H9 (cell line): ENCODE results near the gene SCN5A. TPM values are rescaled to one million over a fixed set of nuclear protein-coding genes. Genes with fewer than 3 reads are reported as not detected.

Experiments used
- DNase-seq: peaks from one replicate; pipeline ENCODE4 v3.0.0-alpha.2; 2017
- H2AFZ ChIP-seq: one replicate; pipeline ENCODE4 v1.6.1; 2013; ENCODE audit warnings: mild to moderate bottlenecking, low read length, control low read depth, moderate library complexity
- H2AK5ac ChIP-seq: 2 replicates; pipeline ENCODE4 v1.6.1; 2013; ENCODE audit warnings: low read length, control low read depth, mixed read lengths; ENCODE audit not compliant: insufficient read length
- H2BK120ac ChIP-seq: one replicate; pipeline ENCODE4 v1.6.1; 2013; ENCODE audit warnings: low read depth, mild to moderate bottlenecking, low read length, control low read depth, inconsistent platforms; ENCODE audit not compliant: poor library complexity, severe bottlenecking
- H2BK12ac ChIP-seq: 2 replicates; pipeline ENCODE4 v1.6.1; 2013; ENCODE audit warnings: low read length, control low read depth, mixed read lengths, low read depth; ENCODE audit not compliant: insufficient read length
- H2BK15ac ChIP-seq: 2 replicates; pipeline ENCODE4 v1.6.1; 2013; ENCODE audit warnings: low read depth, low read length, control low read depth
- H2BK20ac ChIP-seq: one replicate; pipeline ENCODE4 v1.6.1; 2013; ENCODE audit warnings: low read depth, mild to moderate bottlenecking, low read length, control low read depth, inconsistent platforms; ENCODE audit not compliant: poor library complexity, severe bottlenecking
- H2BK5ac ChIP-seq: 2 replicates; pipeline ENCODE4 v1.6.1; 2013; ENCODE audit warnings: low read length, control low read depth, mixed read lengths; ENCODE audit not compliant: insufficient read length
- H3K14ac ChIP-seq: 2 replicates; pipeline ENCODE4 v1.6.1; 2013; ENCODE audit warnings: low read length, control low read depth; ENCODE audit not compliant: insufficient read depth
- H3K18ac ChIP-seq: 2 replicates; pipeline ENCODE4 v1.6.1; 2013; ENCODE audit warnings: low read depth, mild to moderate bottlenecking, mixed read lengths, low read length, control low read depth; ENCODE audit not compliant: insufficient read length
- H3K23ac ChIP-seq: 2 replicates; pipeline ENCODE4 v1.6.1; 2013; ENCODE audit warnings: low read length, control low read depth, mixed read lengths, low read depth; ENCODE audit not compliant: insufficient read length
- H3K23me2 ChIP-seq: 2 replicates; pipeline ENCODE4 v1.6.1; 2013; ENCODE audit warnings: low read depth, mild to moderate bottlenecking, mixed read lengths, low read length, control low read depth; ENCODE audit not compliant: insufficient read length, poor library complexity, severe bottlenecking
- H3K27ac ChIP-seq: 2 replicates; pipeline ENCODE4 v1.5.1; 2013; ENCODE audit warnings: low read length, control low read depth, mixed read lengths, low read depth; ENCODE audit not compliant: insufficient read length
- H3K27me3 ChIP-seq: 2 replicates; pipeline ENCODE4 v1.6.1; 2013; ENCODE audit warnings: low read length, control low read depth, inconsistent platforms; ENCODE audit not compliant: insufficient read depth
- H3K4ac ChIP-seq: 2 replicates; pipeline ENCODE4 v1.6.1; 2013; ENCODE audit warnings: low read depth, mild to moderate bottlenecking, control low read depth, inconsistent platforms, low read length, moderate library complexity
- H3K4me1 ChIP-seq: 2 replicates; pipeline ENCODE4 v1.6.1; 2013; ENCODE audit warnings: low read length, control low read depth, inconsistent platforms; ENCODE audit not compliant: insufficient read depth
- H3K4me2 ChIP-seq: 2 replicates; pipeline ENCODE4 v1.6.1; 2013; ENCODE audit warnings: low read length, control low read depth, mixed read lengths; ENCODE audit not compliant: insufficient read length, insufficient read depth
- H3K56ac ChIP-seq: 2 replicates; pipeline ENCODE4 v1.6.1; 2013; ENCODE audit warnings: low read depth, mild to moderate bottlenecking, mixed read lengths, low read length, control low read depth; ENCODE audit not compliant: insufficient read length
- H3K79me1 ChIP-seq: 2 replicates; pipeline ENCODE4 v1.6.1; 2013; ENCODE audit warnings: low read depth, mild to moderate bottlenecking, moderate library complexity, low read length, control low read depth, inconsistent platforms; ENCODE audit not compliant: insufficient read depth, poor library complexity, severe bottlenecking
- H3K79me2 ChIP-seq: 2 replicates; pipeline ENCODE4 v1.6.1; 2013; ENCODE audit warnings: low read length, control low read depth, inconsistent platforms; ENCODE audit not compliant: insufficient read depth
- H3K9ac ChIP-seq: 2 replicates; pipeline ENCODE4 v1.6.1; 2013; ENCODE audit warnings: low read length, control low read depth, mixed read lengths; ENCODE audit not compliant: insufficient read length; ENCODE audit errors: extremely low read depth
- H3K9me3 ChIP-seq: one replicate; pipeline ENCODE4 v1.6.1; 2013; ENCODE audit warnings: low read depth, low read length, inconsistent platforms; ENCODE audit not compliant: control insufficient read depth
- H3T11ph ChIP-seq: one replicate; pipeline ENCODE4 v1.6.1; 2013; ENCODE audit warnings: mild to moderate bottlenecking, low read length, control low read depth, inconsistent platforms
- H4K20me1 ChIP-seq: one replicate; pipeline ENCODE4 v1.6.1; 2013; ENCODE audit not compliant: control insufficient read depth, insufficient read length, insufficient read depth
- H4K5ac ChIP-seq: 2 replicates; pipeline ENCODE4 v1.6.1; 2013; ENCODE audit warnings: low read depth, mild to moderate bottlenecking, mixed read lengths, low read length, control low read depth; ENCODE audit not compliant: insufficient read length
- H4K8ac ChIP-seq: replicated peaks from 2 replicates; pipeline ENCODE4 v1.6.1; 2013; ENCODE audit warnings: low read length, control low read depth, mixed read lengths, low read depth; ENCODE audit not compliant: insufficient read length
- H4K91ac ChIP-seq: 2 replicates; pipeline ENCODE4 v1.6.1; 2013; ENCODE audit warnings: low read depth, mild to moderate bottlenecking, moderate library complexity, mixed read lengths, low read length, control low read depth; ENCODE audit not compliant: insufficient read length
- H3K27ac Mint-ChIP-seq, 3 experiments: 2 replicates in 2 of 3; 3 replicates in 1 of 3; pipeline ENCODE4 v1.8.0; 2020 to 2021; ENCODE audit warnings: mixed read lengths in 3 of 3, mild to moderate bottlenecking in 1 of 3, moderate library complexity in 1 of 3
- H3K27me3 Mint-ChIP-seq: 2 replicates; pipeline ENCODE4 v1.8.0; 2021; ENCODE audit warnings: low read depth, mild to moderate bottlenecking, moderate library complexity, mixed read lengths
- H3K36me3 Mint-ChIP-seq, 3 experiments: 2 replicates in 2 of 3; 3 replicates in 1 of 3; pipeline ENCODE4 v1.8.0; 2020 to 2021; ENCODE audit warnings: low read depth in 3 of 3, mixed read lengths in 3 of 3; ENCODE audit not compliant: insufficient read depth in 1 of 3
- H3K4me1 Mint-ChIP-seq, 2 experiments: 2 replicates each; pipeline ENCODE4 v1.8.0; 2020; ENCODE audit warnings: mixed read lengths in 2 of 2
- H3K4me3 Mint-ChIP-seq, 2 experiments: 2 replicates in 1 of 2; 3 replicates in 1 of 2; pipeline ENCODE4 v1.8.0; 2020 to 2021; ENCODE audit warnings: mild to moderate bottlenecking in 2 of 2, mixed read lengths in 2 of 2, moderate library complexity in 1 of 2
- H3K9me3 Mint-ChIP-seq, 2 experiments: 2 replicates in 1 of 2; 3 replicates in 1 of 2; pipeline ENCODE4 v1.8.0; 2020; ENCODE audit warnings: mild to moderate bottlenecking in 2 of 2, mixed read lengths in 2 of 2, moderate library complexity in 1 of 2
- WGBS: extraction: QIAGEN DNeasy Blood & Tissue Kit; methylation state at CpG from one replicate; pipeline ENCODE4 v1.1.7; 2013; ENCODE audit warnings: missing lambda C conversion rate, low lambda C conversion rate, mixed read lengths; ENCODE audit not compliant: insufficient read length; ENCODE audit errors: extremely low coverage; 5-methylcytosine and 5-hydroxymethylcytosine counted together
- total RNA-seq: library from RNA; stranded (reverse); gene quantifications from 2 replicates; pipeline ENCODE4 v1.2.1, GENCODE V29; 2021
- TF ChIP-seq, protein P1 (sequence below): fragments of 200-600 bp; sonication (generic); conservative IDR thresholded peaks from 3 replicates; pipeline ENCODE4 v1.8.0; 2021; ENCODE audit warnings: antibody characterized with exemption, mild to moderate bottlenecking

Gene SCN5A
- total RNA-seq, 1 experiment from 2014 or later = 6.5 TPM

DNA sequence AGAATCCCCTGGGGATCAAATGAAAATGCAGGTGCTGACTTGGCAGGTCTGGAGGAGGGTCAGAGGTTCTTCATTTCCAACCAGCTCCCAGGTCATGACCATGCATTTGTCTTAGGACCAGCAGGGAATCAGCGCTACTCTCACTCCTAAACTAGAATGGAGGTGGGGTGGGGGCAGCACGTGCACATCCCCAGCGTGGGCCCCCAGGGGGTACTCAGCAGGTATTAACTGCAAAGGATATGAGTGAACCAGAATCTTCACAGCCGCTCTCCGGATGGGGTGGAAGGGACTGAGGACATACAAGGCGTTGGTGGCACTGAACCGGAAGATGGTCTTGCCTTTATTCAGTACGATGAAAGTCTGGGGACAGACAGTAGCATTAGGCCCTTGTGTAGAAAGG is 19.4 kb downstream of the SCN5A start:
- Histone ChIP-seq H4K5ac (no peak overlapping the region), H3K4ac (no peak overlapping the region), H3K23me2 (no peaks in the 10 kb centered on the region), H4K91ac (no peak overlapping the region), H3T11ph (no peak overlapping the region), H2BK120ac (no peak overlapping the region), H3K27ac (no peak overlapping the region), H3K27me3 (no peaks in the 10 kb centered on the region), H2AFZ (no peak overlapping the region), H3K14ac (no peak overlapping the region), H3K23ac (no peak overlapping the region), H3K18ac (no peak overlapping the region), H2AK5ac (no peak overlapping the region), H2BK12ac (no peak overlapping the region), H4K8ac (no peak overlapping the region), H3K4me1 (peaks cover 6% of the 10 kb centered on the region; the same call in 1 of the 2 replicates), H3K9ac (no peak overlapping the region), H2BK20ac (no peak overlapping the region), H3K79me2 (no peaks in the 10 kb centered on the region), H3K9me3 (no peaks in the 10 kb centered on the region), H4K20me1 (no peaks in the 10 kb centered on the region), H2BK15ac (no peak overlapping the region), H3K56ac (no peak overlapping the region), H2BK5ac (no peak overlapping the region), H3K4me2 (no peak overlapping the region), H3K79me1 (no peaks in the 10 kb centered on the region)
- peaks cover 2% of the 10 kb centered on the region; the same call in 1 of the 2 replicates for H3K27me3 Mint-ChIP-seq
- TF ChIP-seq, protein P1, sequence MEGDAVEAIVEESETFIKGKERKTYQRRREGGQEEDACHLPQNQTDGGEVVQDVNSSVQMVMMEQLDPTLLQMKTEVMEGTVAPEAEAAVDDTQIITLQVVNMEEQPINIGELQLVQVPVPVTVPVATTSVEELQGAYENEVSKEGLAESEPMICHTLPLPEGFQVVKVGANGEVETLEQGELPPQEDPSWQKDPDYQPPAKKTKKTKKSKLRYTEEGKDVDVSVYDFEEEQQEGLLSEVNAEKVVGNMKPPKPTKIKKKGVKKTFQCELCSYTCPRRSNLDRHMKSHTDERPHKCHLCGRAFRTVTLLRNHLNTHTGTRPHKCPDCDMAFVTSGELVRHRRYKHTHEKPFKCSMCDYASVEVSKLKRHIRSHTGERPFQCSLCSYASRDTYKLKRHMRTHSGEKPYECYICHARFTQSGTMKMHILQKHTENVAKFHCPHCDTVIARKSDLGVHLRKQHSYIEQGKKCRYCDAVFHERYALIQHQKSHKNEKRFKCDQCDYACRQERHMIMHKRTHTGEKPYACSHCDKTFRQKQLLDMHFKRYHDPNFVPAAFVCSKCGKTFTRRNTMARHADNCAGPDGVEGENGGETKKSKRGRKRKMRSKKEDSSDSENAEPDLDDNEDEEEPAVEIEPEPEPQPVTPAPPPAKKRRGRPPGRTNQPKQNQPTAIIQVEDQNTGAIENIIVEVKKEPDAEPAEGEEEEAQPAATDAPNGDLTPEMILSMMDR = no peak
- H3K4me1 Mint-ChIP-seq = peaks cover 13 to 15% of the 10 kb centered on the region in 2 experiments
- H3K4me3 Mint-ChIP-seq = peak overlapping the region in 1 of 2 experiments; percentile 26; a peak in 1 of 5 replicates
- no peak for DNase-seq
- no CpG with 5 or more reads among the region's 8 CpGs for WGBS
- H3K27ac Mint-ChIP-seq = 0 out of 7 replicates have a peak overlapping the region, but pooled peaks of 1 of the 3 experiments have one; percentile 82
- H3K9me3 Mint-ChIP-seq = no peaks in the 10 kb centered on the region
- H3K36me3 Mint-ChIP-seq = peaks cover 0 to 15% (median 0%) of the 10 kb centered on the region in 3 experiments; a peak in 3 of 7 replicates
